SH-SY5Y (cell line): Measurements from ENCODE around the gene ATP6V0A4.
A peak's percentile ranks its signal among the peaks of the same experiment; 100 is the strongest.

Experiments
- GATA2 ChIP-seq: IDR thresholded peaks from 2 replicates; pipeline ENCODE4 v1.6.1; 2011; ENCODE audit warnings: mild to moderate bottlenecking, low read depth, low read length
- GATA3 ChIP-seq: IDR thresholded peaks from 2 replicates; pipeline ENCODE4 v1.6.1; 2011; ENCODE audit warnings: low read depth, mild to moderate bottlenecking, low read length, moderate library complexity

The ATP6V0A4 gene

DNA sequence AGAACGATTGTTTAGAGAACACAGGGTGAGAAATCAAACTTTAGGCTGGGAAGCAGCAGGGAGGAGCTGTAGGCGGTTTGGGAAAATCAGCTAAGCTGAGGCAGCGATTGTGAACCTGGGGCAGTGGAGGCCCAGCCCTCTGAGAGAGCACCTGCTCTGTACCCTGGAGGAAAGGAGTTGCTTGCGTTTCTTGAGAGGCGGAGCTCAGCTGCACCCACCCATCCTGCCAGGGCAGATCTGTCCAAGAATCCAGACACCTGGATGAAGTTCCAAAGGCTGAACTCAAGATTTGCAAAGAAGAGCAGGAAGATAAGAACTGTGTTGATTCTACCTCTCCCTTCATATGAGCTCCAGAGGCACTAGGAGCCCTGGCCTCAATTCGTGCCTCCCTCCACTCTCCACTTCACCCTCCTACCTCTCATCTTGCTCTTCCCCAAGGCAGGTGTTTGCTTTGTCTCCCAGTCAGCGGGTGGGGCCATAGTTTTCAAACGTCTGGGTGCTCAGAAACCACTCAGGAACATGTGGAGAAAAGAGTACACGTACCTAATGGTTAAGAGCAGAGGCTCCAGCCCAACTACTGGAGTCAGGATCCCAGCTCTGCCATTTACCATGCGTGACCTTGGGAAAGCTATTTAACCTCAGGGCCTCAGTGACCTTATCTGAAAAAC is 21.7 kb downstream of the ATP6V0A4 start:
- TF ChIP-seq GATA3 = no peak
- TF ChIP-seq GATA2 = no peak

- TF ChIP-seq GATA3 = no peak
- no peak for TF ChIP-seq GATA2
Measured at GRCh38 chr7:138773817-138774216, 24.2 kb downstream of the ATP6V0A4 start.

- no peak for TF ChIP-seq GATA2
- no peak for TF ChIP-seq GATA3
Measured at GRCh38 chr7:138773176-138773575, 24.8 kb downstream of the ATP6V0A4 start.

DNA sequence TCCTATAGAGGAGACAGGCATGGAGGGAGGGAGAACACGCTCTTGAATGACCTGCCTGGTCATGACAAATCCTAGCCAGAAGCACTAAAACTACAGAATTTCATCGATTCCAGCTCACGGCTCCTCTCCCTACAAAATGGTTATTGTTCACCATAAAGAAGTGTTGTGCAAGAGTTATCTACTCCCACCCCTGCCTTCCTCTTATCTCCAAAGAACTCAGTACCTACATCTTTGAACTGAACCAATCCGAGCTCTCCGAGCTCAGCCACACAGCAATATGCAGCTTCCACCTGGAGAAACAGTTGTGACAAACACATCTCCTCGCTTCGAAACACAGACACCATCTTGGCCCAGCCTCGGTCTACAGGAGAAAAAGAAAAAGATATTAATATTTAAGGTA is 27.1 kb downstream of the ATP6V0A4 start:
- no peak for TF ChIP-seq GATA3
- TF ChIP-seq GATA2 = no peak

DNA sequence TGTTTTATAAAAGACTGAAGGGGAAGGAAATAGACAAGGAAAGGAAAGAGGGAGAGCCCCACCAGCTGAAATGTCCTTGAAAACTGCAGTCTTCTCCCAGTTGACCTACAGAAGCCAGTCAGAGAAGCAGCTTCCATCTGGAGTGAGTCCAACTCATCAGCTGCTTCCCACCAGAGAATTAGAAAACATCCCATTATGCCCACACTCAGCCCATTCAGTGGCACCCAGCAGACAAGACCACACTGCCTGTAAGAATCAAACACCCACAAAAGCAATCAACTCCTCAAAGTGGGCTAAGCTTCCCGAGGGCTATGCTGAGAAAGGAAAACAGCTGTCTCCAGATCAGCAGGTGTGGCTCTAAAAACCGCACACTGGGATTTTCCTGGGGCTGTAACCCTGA is 29.8 kb downstream of the ATP6V0A4 start:
- TF ChIP-seq GATA2 (no peak), GATA3 (no peak)

- TF ChIP-seq GATA3 (no peak), GATA2 (no peak)
Measured at GRCh38 chr7:138756591-138757242, 41.3 kb downstream of the ATP6V0A4 start.

- TF ChIP-seq GATA3 (no peak), GATA2 (no peak; the same call in 1 of the 2 replicates)
Measured at GRCh38 chr7:138755842-138756590, 42.0 kb downstream of the ATP6V0A4 start.

DNA sequence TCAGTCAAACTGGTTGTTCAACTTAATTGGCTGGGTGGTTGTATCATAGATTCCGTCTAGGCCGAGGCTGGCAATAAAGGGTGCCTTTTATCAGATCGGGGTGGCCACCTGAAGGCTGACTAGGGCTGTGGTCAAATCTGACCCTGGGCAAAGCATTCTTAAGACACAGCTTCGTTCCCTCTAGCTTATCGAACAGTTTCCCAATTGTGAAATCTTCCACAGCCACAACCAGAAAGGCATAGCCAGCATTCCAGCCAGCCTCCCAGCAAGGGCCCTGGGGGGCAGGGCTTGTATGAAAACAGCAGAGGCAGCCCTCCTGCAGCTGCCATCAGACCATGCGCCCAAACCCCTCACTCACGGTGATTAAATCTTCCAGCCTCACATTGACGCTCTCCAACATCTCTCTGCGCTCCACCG is 42.7 kb downstream of the ATP6V0A4 start:
- TF ChIP-seq GATA2 (peak; percentile 61), GATA3 (no peak)

- TF ChIP-seq GATA3 (no peak), GATA2 (no peak)
Measured at GRCh38 chr7:138753610-138754009, 44.4 kb downstream of the ATP6V0A4 start.

GRCh38 chr7:138753150-138753518 is 44.9 kb downstream of the ATP6V0A4 start:
- TF ChIP-seq GATA3 (no peak), GATA2 (no peak)

DNA sequence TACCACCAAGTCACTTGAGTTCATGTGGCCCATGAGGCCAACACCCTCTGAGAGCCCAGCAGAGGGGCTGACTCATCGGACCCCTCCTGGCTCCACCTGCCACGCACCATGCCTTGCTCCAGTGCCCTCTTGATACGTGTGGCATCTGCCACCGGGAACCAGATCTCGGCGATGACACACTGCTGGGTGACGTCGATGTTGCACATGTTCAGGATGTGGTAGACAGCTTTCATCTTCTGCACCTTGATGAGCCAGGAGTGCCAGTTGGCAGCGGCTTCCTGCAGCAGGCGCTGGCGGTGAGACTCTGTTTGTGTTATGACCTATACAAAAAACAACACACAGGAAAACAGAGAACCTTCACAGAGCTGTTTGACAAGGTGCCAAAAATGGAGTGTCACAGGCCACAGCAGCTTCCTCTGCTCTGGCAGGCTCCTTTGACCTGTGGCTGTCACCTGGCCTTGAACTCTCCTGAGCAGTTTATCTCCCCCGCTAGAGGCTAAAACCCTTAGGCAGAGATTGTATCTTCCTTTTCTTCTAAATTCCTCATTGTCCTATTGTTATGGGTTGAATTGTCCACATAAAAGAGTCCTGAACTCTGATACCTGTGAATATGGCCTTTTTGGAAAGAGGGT is 45.4 kb downstream of the ATP6V0A4 start:
- no peak for TF ChIP-seq GATA3
- TF ChIP-seq GATA2 = peak; percentile 20; the same call in 1 of the 2 replicates

- no peak for TF ChIP-seq GATA2
- TF ChIP-seq GATA3 = no peak
Measured at GRCh38 chr7:138750901-138751464, 47.0 kb downstream of the ATP6V0A4 start.

DNA sequence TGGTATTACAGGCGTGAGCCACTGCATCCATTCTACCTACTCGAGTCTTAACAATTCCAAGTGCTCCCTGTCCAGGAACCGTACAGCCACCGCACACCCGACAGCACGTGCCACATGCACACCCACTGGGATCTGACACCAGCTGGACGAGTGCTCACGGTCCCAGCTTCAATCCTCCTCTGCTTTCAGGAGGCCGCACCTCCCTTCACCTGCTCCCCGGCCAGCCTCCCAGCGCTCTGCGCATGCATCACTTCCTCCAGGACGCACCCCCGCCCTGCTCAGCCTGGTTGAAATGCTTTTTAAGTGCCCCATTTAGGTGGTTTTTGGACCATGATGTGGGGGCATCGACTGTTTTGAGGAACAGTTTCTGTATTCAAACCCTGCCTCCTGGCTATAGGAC is 47.5 kb downstream of the ATP6V0A4 start:
- no peak for TF ChIP-seq GATA2

GRCh38 chr7:138749960-138750359 is 48.0 kb downstream of the ATP6V0A4 start:
- TF ChIP-seq GATA2 (no peak), GATA3 (no peak)

- no peak for TF ChIP-seq GATA2
- no peak for TF ChIP-seq GATA3
Measured at GRCh38 chr7:138748666-138749065, 49.3 kb downstream of the ATP6V0A4 start.
